ENCODE data around the gene NLGN1.

GRCh38 chr3:173397161-173398110 is at the start of gene NLGN1:
- TF ChIP-seq POLR2A (IDR thresholded peaks at IDR 0.05; ENCODE audit: low read depth, low read length), result no peak
- no peak for TF ChIP-seq POLR2AphosphoS5 (IDR thresholded peaks at IDR 0.05; ENCODE audit: low read depth, low read length)
- no peak for TF ChIP-seq TAF1 (IDR thresholded peaks at IDR 0.05; ENCODE audit: borderline replicate concordance, low read depth, low read length)

All from GM12892 (cell line).